Measurements from ENCODE around the gene C3orf20.

The C3orf20 gene

DNA sequence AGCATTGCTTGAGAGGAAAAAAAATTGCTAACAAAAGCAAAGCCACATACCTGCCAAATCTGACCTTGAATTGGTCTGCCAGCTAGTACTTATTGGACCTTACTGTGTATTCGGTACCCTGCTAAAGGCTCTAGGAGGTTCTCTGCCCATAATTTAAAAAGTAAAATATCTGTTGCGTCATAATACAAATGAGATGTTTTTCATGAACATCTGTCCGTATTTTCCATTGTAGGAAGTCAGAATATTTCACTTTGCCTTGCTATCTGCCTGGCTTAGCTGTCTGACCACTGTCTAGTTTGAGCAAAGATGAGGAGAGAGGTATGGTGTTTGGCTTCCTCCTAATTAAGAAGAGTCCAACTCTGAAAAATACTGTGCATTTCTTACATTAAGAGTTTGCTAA is 10.8 kb upstream of the C3orf20 start:
- TF ChIP-seq, protein P1, sequence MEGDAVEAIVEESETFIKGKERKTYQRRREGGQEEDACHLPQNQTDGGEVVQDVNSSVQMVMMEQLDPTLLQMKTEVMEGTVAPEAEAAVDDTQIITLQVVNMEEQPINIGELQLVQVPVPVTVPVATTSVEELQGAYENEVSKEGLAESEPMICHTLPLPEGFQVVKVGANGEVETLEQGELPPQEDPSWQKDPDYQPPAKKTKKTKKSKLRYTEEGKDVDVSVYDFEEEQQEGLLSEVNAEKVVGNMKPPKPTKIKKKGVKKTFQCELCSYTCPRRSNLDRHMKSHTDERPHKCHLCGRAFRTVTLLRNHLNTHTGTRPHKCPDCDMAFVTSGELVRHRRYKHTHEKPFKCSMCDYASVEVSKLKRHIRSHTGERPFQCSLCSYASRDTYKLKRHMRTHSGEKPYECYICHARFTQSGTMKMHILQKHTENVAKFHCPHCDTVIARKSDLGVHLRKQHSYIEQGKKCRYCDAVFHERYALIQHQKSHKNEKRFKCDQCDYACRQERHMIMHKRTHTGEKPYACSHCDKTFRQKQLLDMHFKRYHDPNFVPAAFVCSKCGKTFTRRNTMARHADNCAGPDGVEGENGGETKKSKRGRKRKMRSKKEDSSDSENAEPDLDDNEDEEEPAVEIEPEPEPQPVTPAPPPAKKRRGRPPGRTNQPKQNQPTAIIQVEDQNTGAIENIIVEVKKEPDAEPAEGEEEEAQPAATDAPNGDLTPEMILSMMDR (IDR thresholded peaks at IDR 0.05; ENCODE audit: insufficient read depth, missing control alignments) = no peak
- DNase-seq (ENCODE audit: insufficient read length, low spot score) (no peak), FAIRE-seq (no peak)

DNA sequence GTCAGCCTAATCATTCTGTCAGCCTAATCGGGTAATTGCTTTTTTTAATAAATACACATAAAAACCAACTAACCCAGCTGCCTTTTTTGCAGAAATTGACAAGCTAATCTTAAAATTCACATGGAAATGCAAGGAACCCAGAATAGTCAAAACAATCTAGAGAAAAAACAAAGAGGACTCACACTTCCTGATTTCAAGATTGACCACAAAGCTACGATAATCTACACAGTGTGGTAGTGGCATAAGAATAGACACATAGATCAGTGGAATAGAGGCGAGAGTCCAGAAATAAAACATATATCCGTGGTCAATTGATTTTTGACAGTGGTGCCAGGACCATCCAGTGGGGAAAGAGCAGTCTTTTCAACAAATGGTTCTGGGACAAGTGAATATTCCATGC is 2.4 kb upstream of the C3orf20 start:
- FAIRE-seq = no peak
- no peak for DNase-seq (ENCODE audit: insufficient read length, low spot score)
- TF ChIP-seq, protein P1 (IDR thresholded peaks at IDR 0.05; ENCODE audit: insufficient read depth, missing control alignments) = no peak

GRCh38 chr3:14676881-14677280 is 1.9 kb downstream of the C3orf20 start:
- FAIRE-seq (no peak), DNase-seq (ENCODE audit: insufficient read length, low spot score) (no peak)
- TF ChIP-seq, protein P1 (IDR thresholded peaks at IDR 0.05; ENCODE audit: insufficient read depth, missing control alignments) = no peak

GRCh38 chr3:14678015-14678503 is 3.1 kb downstream of the C3orf20 start:
- TF ChIP-seq, protein P1 (IDR thresholded peaks at IDR 0.05; ENCODE audit: insufficient read depth, missing control alignments) = no peak
- FAIRE-seq (no peak), DNase-seq (ENCODE audit: insufficient read length, low spot score) (no peak)

DNA sequence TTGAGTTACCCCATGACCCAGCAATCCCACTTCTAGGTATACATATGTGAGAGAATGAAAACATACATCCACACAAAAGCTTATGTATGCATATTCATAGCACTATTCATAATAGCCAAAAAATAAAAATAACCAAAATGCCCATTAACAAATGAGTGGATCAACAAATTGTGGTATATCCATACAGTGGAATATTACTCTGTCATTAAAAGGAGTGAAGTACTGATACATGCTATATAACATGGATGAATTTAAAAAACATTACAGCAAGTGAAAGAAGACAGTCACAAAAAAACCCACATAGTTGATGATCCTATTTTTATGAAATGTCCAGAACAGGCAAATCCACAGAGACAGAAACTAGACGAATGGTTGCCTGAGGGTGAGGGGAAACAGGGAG is 5.2 kb downstream of the C3orf20 start:
- DNase-seq (ENCODE audit: insufficient read length, low spot score) (no peak), FAIRE-seq (no peak)
- TF ChIP-seq, protein P1 (IDR thresholded peaks at IDR 0.05; ENCODE audit: insufficient read depth, missing control alignments) = no peak

DNA sequence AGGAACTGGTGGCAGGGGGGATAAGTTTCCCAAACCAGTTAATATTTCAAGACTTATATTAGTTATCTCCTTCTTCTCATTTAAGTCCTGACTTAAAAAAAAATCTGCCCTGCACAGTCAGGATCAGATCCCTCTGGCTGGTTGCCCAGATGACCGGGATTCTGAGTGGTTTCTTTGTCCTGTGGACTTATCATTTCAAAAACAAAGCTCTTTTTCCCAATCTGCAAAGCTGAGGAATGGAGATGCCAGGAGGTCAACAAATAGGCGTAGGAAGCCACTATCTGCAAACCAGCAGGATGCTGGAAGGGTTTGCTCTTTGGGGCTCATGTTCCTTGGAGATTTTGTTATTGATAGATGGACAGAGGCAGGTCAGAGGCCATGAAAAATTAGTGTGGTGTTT is 5.8 kb downstream of the C3orf20 start:
- TF ChIP-seq, protein P1 (IDR thresholded peaks at IDR 0.05; ENCODE audit: insufficient read depth, missing control alignments) = no peak
- DNase-seq (ENCODE audit: insufficient read length, low spot score) (no peak), FAIRE-seq (no peak)

GRCh38 chr3:14684447-14684846 is 9.5 kb downstream of the C3orf20 start:
- TF ChIP-seq, protein P1 (IDR thresholded peaks at IDR 0.05; ENCODE audit: insufficient read depth, missing control alignments) = no peak
- FAIRE-seq (no peak), DNase-seq (ENCODE audit: insufficient read length, low spot score) (no peak)
